ENCODE data around the gene MED16.

Gene MED16

DNA sequence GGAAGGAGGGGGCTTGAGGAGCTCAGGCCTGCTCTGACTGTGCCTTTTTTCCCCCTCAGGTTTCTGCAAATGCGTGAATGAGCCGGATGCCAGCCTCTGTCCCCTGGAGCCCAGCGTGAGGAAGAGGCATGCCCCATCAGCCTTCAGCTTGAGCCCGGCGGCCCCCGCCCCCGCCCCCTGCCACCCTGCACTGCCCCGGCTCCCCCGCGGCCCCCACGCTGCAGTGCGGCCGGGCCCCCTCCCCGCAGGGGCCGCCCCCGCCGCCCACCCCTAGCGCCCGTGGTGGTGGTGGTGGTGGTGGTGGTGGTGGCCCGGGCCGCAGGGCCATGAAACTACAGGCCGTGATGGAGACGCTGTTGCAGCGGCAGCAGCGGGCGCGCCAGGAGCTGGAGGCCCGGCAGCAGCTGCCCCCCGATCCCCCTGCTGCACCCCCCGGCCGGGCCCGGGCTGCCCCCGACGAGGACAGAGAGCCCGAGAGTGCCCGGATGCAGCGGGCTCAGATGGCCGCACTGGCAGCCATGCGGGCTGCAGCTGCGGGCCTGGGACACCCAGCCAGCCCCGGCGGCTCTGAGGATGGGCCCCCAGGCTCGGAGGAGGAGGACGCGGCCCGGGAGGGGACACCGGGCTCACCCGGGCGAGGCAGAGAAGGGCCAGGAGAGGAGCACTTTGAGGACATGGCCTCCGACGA, 36.4 kb upstream of the MED16 start:
- H2AFZ ChIP-seq (ENCODE audit: insufficient read depth, low read length, poor library complexity) = no peak overlapping the region
- no CpG with 5 or more reads among the region's 51 CpGs for WGBS (ENCODE audit: extremely low coverage, insufficient coverage, insufficient read length)
- H4K8ac ChIP-seq (ENCODE audit: low read depth, low read length) = peak overlapping the region; percentile 8
- no peak overlapping the region for H3K4me3 ChIP-seq (ENCODE audit: low read depth, low read length)
- H3K4ac ChIP-seq (ENCODE audit: low read depth, low read length) = peak overlapping the region; percentile 71
- peak overlapping the region; percentile 43 for H3K18ac ChIP-seq (ENCODE audit: low read length)
- no peak overlapping the region for H4K12ac ChIP-seq (ENCODE audit: low read depth, low read length)
- peaks cover 44 to 52% of the 10 kb centered on the region in 2 experiments for H3K36me3 ChIP-seq (ENCODE audit: control insufficient read depth in 1 of 2, insufficient read depth in 2 of 2, low read length in 2 of 2)
- H3K9ac ChIP-seq (ENCODE audit: low read length) = peak overlapping the region; percentile 60
- H2AK5ac ChIP-seq (ENCODE audit: low read length) = no peak overlapping the region
- H3K14ac ChIP-seq (ENCODE audit: low read length) = peak overlapping the region; percentile 28
- peak overlapping the region; percentile 29 for H2BK120ac ChIP-seq (ENCODE audit: insufficient read depth, low read length, poor library complexity)
- H4K91ac ChIP-seq (ENCODE audit: low read depth, low read length) = no peak overlapping the region
- H3K23ac ChIP-seq (ENCODE audit: low read length) = no peak overlapping the region
- H3K4me1 ChIP-seq (ENCODE audit: control insufficient read depth in 1 of 2, insufficient read depth in 2 of 2, low read length in 2 of 2) = peaks cover 35 to 43% of the 10 kb centered on the region in 2 experiments
- H3K4me2 ChIP-seq (ENCODE audit: low read length) = peak overlapping the region; percentile 3
- H3K27me3 ChIP-seq (ENCODE audit: insufficient read depth, low read length) = no peaks in the 10 kb centered on the region
- H3K79me1 ChIP-seq (ENCODE audit: low read length) = peaks cover 64% of the 10 kb centered on the region
- H3K79me2 ChIP-seq (ENCODE audit: control insufficient read depth, insufficient read depth, low read length, poor library complexity) = peaks cover 58% of the 10 kb centered on the region
- peak; percentile 59 to 68 for DNase-seq
- H2BK12ac ChIP-seq (ENCODE audit: low read length) = peak overlapping the region; percentile 5
- peak overlapping the region; percentile 71 for H3K27ac ChIP-seq (ENCODE audit: low read depth, low read length)
- H3K9me3 ChIP-seq (ENCODE audit: insufficient read depth, low read depth, low read length) = no peaks in the 10 kb centered on the region
- peak overlapping the region; percentile 1 for H2BK5ac ChIP-seq (ENCODE audit: low read depth, low read length, poor library complexity)

DNA sequence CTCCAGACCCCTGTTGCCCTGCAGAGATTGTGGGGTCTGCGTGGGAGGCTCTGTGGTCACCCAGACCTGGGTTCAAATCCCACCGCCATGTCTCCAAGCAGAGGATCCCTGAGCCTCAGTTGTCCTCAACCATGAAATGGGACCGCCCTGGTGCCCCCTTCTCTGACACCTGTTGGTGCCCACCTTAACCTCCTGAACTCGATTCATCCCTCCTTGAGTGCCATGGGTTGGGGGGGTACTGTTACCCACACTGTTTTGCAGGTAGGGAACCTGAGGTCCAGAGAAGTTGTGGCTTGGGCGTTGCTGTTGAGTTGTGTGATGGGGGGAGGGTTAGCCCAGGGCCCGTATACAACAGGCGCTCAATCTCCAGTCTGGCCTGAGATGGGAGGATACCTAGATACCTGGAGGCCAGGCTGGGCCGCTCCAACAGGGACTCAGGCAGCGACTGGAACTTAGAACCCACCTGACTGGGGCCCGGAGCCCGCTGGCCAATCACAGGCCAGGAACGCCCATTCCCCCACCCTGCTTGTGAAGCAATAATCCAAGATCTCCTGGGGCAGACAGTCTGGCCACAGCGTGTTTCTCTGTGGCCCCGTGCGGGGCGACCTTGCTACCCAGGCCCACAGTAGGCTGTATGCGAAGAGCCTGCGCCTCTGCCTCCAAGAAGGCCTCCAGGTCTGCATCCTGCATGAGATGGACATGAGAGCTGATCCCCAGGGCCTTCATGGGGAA, 35.6 kb upstream of the MED16 start:
- Histone ChIP-seq H3K27ac (ENCODE audit: low read depth, low read length) (peak overlapping the region; percentile 98), H3K9ac (ENCODE audit: low read length) (peak overlapping the region; percentile 8), H4K12ac (ENCODE audit: low read depth, low read length) (no peak overlapping the region), H2BK12ac (ENCODE audit: low read length) (peak overlapping the region; percentile 29), H4K91ac (ENCODE audit: low read depth, low read length) (peak overlapping the region; percentile 33), H3K27me3 (ENCODE audit: insufficient read depth, low read length) (no peaks in the 10 kb centered on the region), H2AK5ac (ENCODE audit: low read length) (peak overlapping the region; percentile 42), H3K4ac (ENCODE audit: low read depth, low read length) (peak overlapping the region; percentile 99), H3K9me3 (ENCODE audit: insufficient read depth, low read depth, low read length) (peaks cover 2% of the 10 kb centered on the region), H3K79me1 (ENCODE audit: low read length) (peaks cover 63% of the 10 kb centered on the region), H2BK120ac (ENCODE audit: insufficient read depth, low read length, poor library complexity) (peak overlapping the region; percentile 57), H3K23ac (ENCODE audit: low read length) (peak overlapping the region; percentile 58), H3K4me1 (ENCODE audit: control insufficient read depth in 1 of 2, insufficient read depth in 2 of 2, low read length in 2 of 2) (peaks cover 34 to 42% of the 10 kb centered on the region in 2 experiments), H3K18ac (ENCODE audit: low read length) (peak overlapping the region; percentile 44), H3K36me3 (ENCODE audit: control insufficient read depth in 1 of 2, insufficient read depth in 2 of 2, low read length in 2 of 2) (peaks cover 40 to 45% of the 10 kb centered on the region in 2 experiments), H2AFZ (ENCODE audit: insufficient read depth, low read length, poor library complexity) (no peak overlapping the region), H3K14ac (ENCODE audit: low read length) (peak overlapping the region; percentile 47), H3K4me2 (ENCODE audit: low read length) (peak overlapping the region; percentile 87), H4K8ac (ENCODE audit: low read depth, low read length) (peak overlapping the region; percentile 21), H2BK5ac (ENCODE audit: low read depth, low read length, poor library complexity) (peak overlapping the region; percentile 77), H3K79me2 (ENCODE audit: control insufficient read depth, insufficient read depth, low read length, poor library complexity) (peaks cover 51% of the 10 kb centered on the region), H3K4me3 (ENCODE audit: low read depth, low read length) (no peak overlapping the region)
- peak; percentile 98 to 99 for DNase-seq
- WGBS (ENCODE audit: extremely low coverage, insufficient coverage, insufficient read length) = no CpG with 5 or more reads among the region's 18 CpGs

DNA sequence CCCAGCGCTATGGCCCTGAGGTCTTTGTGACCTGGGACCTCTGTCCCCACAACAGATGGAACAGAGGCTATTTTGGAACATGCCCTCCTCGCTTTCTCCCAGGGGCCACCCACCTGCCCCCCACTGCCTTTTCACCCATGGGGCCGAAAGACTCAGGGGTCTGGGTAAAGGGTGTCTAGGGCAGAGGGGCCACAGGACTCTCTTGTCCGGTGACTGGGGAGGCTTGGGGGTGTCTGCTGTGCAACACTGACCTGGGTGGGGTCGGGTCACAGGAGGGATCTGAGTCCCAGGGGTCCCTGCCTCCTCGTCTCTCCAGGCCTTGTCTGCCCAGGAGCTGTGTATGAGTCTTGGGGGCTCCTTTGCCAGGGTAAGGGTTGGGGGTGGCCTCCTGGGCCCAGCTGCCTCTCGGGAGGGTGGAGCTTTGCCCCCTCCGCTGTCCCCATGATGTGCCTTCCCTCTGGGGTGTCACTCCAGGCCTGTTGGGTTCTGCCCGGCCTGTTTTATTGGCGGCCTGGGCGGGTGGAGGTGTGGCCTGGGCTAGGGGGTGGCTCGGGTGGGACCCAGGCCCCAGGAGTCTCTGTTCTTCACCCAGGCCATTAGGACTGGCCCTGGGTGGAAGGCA, 34.9 kb upstream of the MED16 start:
- peak overlapping the region; percentile 77 for H2AK5ac ChIP-seq (ENCODE audit: low read length)
- peak overlapping the region; percentile 49 for H4K12ac ChIP-seq (ENCODE audit: low read depth, low read length)
- peak; percentile 63 to 66 for DNase-seq
- no peaks in the 10 kb centered on the region for H3K27me3 ChIP-seq (ENCODE audit: insufficient read depth, low read length)
- peaks cover 36 to 42% of the 10 kb centered on the region in 2 experiments for H3K4me1 ChIP-seq (ENCODE audit: control insufficient read depth in 1 of 2, insufficient read depth in 2 of 2, low read length in 2 of 2)
- peaks cover 2% of the 10 kb centered on the region for H3K9me3 ChIP-seq (ENCODE audit: insufficient read depth, low read depth, low read length)
- H3K4me2 ChIP-seq (ENCODE audit: low read length) = peak overlapping the region; percentile 87
- peaks cover 49% of the 10 kb centered on the region for H3K79me2 ChIP-seq (ENCODE audit: control insufficient read depth, insufficient read depth, low read length, poor library complexity)
- H4K91ac ChIP-seq (ENCODE audit: low read depth, low read length) = peak overlapping the region; percentile 85
- peak overlapping the region; percentile 21 for H2BK12ac ChIP-seq (ENCODE audit: low read length)
- peak overlapping the region; percentile 98 for H3K27ac ChIP-seq (ENCODE audit: low read depth, low read length)
- peaks cover 38 to 41% of the 10 kb centered on the region in 2 experiments for H3K36me3 ChIP-seq (ENCODE audit: control insufficient read depth in 1 of 2, insufficient read depth in 2 of 2, low read length in 2 of 2)
- H4K8ac ChIP-seq (ENCODE audit: low read depth, low read length) = peak overlapping the region; percentile 76
- peaks cover 63% of the 10 kb centered on the region for H3K79me1 ChIP-seq (ENCODE audit: low read length)
- H3K4me3 ChIP-seq (ENCODE audit: low read depth, low read length) = peak overlapping the region; percentile 98
- no CpG with 5 or more reads among the region's 12 CpGs for WGBS (ENCODE audit: extremely low coverage, insufficient coverage, insufficient read length)
- H3K14ac ChIP-seq (ENCODE audit: low read length) = peak overlapping the region; percentile 95
- peak overlapping the region; percentile 100 for H2BK5ac ChIP-seq (ENCODE audit: low read depth, low read length, poor library complexity)
- no peak overlapping the region for H3K23ac ChIP-seq (ENCODE audit: low read length)
- H2AFZ ChIP-seq (ENCODE audit: insufficient read depth, low read length, poor library complexity) = peak overlapping the region; percentile 5
- peak overlapping the region; percentile 91 for H3K9ac ChIP-seq (ENCODE audit: low read length)
- peak overlapping the region; percentile 89 for H3K18ac ChIP-seq (ENCODE audit: low read length)
- H2BK120ac ChIP-seq (ENCODE audit: insufficient read depth, low read length, poor library complexity) = peak overlapping the region; percentile 97
- H3K4ac ChIP-seq (ENCODE audit: low read depth, low read length) = peak overlapping the region; percentile 99

DNA sequence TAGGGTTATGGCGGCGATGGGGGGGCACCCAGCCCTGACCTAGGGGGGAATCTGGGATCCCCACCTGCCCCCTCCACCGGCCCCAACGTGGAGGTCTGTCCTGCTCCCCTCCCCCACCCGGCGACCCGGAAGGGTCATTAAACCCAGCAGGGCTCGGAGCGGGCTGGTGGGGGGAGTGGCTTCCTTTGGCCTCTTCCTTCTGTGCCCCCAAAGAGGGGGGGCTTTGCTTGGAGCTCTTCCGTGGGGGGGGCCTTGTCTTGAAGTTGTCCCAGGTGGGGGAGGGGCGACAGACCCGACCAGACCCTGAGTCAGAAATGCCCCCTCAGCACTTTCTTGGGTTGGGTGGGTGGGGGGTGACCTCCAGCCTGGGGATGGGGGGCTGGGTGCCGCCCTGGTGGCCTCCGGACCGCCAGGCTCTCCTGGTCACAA, 34.4 kb upstream of the MED16 start:
- Histone ChIP-seq H2AK5ac (ENCODE audit: low read length) (peak overlapping the region; percentile 77), H3K36me3 (ENCODE audit: control insufficient read depth in 1 of 2, insufficient read depth in 2 of 2, low read length in 2 of 2) (peaks cover 32 to 36% of the 10 kb centered on the region in 2 experiments), H3K4me3 (ENCODE audit: low read depth, low read length) (peak overlapping the region; percentile 98), H3K23ac (ENCODE audit: low read length) (no peak overlapping the region), H3K9me3 (ENCODE audit: insufficient read depth, low read depth, low read length) (peaks cover 2% of the 10 kb centered on the region), H2BK12ac (ENCODE audit: low read length) (peak overlapping the region; percentile 21), H4K12ac (ENCODE audit: low read depth, low read length) (peak overlapping the region; percentile 56), H4K8ac (ENCODE audit: low read depth, low read length) (peak overlapping the region; percentile 87), H4K91ac (ENCODE audit: low read depth, low read length) (peak overlapping the region; percentile 85), H3K14ac (ENCODE audit: low read length) (peak overlapping the region; percentile 95), H3K27ac (ENCODE audit: low read depth, low read length) (peak overlapping the region; percentile 98), H2BK120ac (ENCODE audit: insufficient read depth, low read length, poor library complexity) (peak overlapping the region; percentile 97), H3K4me1 (ENCODE audit: control insufficient read depth in 1 of 2, insufficient read depth in 2 of 2, low read length in 2 of 2) (peaks cover 31 to 38% of the 10 kb centered on the region in 2 experiments), H3K4me2 (ENCODE audit: low read length) (peak overlapping the region; percentile 87), H3K4ac (ENCODE audit: low read depth, low read length) (peak overlapping the region; percentile 99), H3K79me1 (ENCODE audit: low read length) (peaks cover 59% of the 10 kb centered on the region), H2BK5ac (ENCODE audit: low read depth, low read length, poor library complexity) (peak overlapping the region; percentile 100), H2AFZ (ENCODE audit: insufficient read depth, low read length, poor library complexity) (no peak overlapping the region), H3K9ac (ENCODE audit: low read length) (peak overlapping the region; percentile 91), H3K79me2 (ENCODE audit: control insufficient read depth, insufficient read depth, low read length, poor library complexity) (peaks cover 44% of the 10 kb centered on the region), H3K27me3 (ENCODE audit: insufficient read depth, low read length) (no peaks in the 10 kb centered on the region), H3K18ac (ENCODE audit: low read length) (peak overlapping the region; percentile 89)
- DNase-seq = peak in 1 of 2 donors; percentile 52
- no CpG with 5 or more reads among the region's 15 CpGs for WGBS (ENCODE audit: extremely low coverage, insufficient coverage, insufficient read length)
